Measurements from ENCODE around the gene PSTPIP1.
A peak's percentile ranks its signal among the peaks of the same experiment; 100 is the strongest.

PSTPIP1 gene

GRCh38 chr15:76998663-76999285 is 3.8 kb downstream of the PSTPIP1 start:
- no peak for DNase-seq (ENCODE audit: low read depth)
- TF ChIP-seq CTCF (IDR thresholded peaks at IDR 0.05; ENCODE audit: control insufficient read depth, extremely low read depth, insufficient read depth), result no peak
- no peak overlapping the region for H3K4me3 ChIP-seq (ENCODE audit: low read depth, low read length)

DNA sequence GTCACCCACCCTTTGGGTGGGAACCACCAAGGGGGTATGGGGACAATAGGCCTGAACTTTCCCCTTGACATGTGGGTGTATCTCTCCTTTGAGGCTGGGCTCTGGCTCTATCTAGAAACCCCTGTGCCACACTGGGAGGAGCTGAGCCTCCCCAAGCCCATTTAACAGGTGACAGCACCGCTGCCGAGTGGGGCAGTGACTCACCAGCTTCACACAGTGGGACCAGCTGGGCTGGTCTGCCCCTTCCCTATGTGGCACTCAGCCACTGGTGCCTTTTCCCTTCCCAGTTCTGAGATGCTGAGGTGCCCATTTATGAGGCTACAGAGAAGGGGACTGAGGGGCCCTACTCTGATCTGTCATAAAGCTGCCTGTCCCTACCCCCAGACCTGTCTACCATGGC is 5.1 kb downstream of the PSTPIP1 start:
- H3K4me3 ChIP-seq (ENCODE audit: low read depth, low read length), result no peak overlapping the region
- no peak for TF ChIP-seq CTCF (IDR thresholded peaks at IDR 0.05; ENCODE audit: control insufficient read depth, extremely low read depth, insufficient read depth)
- no peak for DNase-seq (ENCODE audit: low read depth)

- TF ChIP-seq CTCF (IDR thresholded peaks at IDR 0.05; ENCODE audit: control insufficient read depth, extremely low read depth, insufficient read depth), result no peak
- H3K4me3 ChIP-seq (ENCODE audit: low read depth, low read length), result no peak overlapping the region
- DNase-seq (ENCODE audit: low read depth), result peak; percentile 35
Observed at GRCh38 chr15:77001351-77001750, 6.4 kb downstream of the PSTPIP1 start.

DNA sequence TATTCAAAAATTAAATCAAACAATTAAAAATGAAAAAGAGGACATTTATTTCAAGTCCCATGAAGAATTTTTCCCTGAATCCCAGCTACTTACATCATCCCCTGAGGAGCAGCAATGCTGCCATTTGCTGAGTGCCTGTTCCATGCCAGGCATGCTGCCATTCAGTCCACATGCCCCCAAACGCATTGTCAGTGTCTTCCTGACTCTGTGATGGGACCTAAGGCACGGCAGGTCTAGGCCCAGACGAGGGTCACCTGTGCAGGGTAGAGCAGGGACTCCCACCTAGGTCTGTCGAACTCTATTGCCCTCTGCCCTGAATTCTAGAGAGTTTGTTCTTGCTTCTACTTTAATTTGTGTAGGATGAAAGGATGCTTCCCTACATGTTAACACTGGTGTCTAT is 7.0 kb downstream of the PSTPIP1 start:
- TF ChIP-seq CTCF (IDR thresholded peaks at IDR 0.05; ENCODE audit: control insufficient read depth, extremely low read depth, insufficient read depth), result no peak
- DNase-seq (ENCODE audit: low read depth), result no peak
- no peak overlapping the region for H3K4me3 ChIP-seq (ENCODE audit: low read depth, low read length)

DNA sequence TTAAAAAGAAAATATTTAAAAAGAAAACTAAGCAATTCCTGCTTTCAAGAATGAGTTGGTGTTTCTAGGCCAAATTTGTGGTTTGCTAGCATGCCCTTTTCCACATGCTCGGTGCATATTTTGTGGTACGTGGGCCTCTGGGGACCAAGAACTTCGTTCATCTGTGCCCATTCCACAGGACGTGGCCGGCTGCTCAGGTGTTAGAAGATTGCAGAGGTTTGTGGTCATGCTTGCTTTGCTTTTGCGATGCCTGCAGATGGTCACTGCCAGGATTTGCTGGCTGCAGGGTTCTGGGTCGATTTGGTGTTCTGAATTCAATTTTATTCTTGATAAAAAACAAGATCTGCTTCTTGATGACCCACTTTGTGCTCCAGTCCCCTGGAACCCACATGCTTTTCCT is 7.5 kb downstream of the PSTPIP1 start:
- H3K4me3 ChIP-seq (ENCODE audit: low read depth, low read length), result no peak overlapping the region
- TF ChIP-seq CTCF (IDR thresholded peaks at IDR 0.05; ENCODE audit: control insufficient read depth, extremely low read depth, insufficient read depth), result no peak
- DNase-seq (ENCODE audit: low read depth), result no peak

GRCh38 chr15:77002954-77003912 is 8.3 kb downstream of the PSTPIP1 start:
- DNase-seq (ENCODE audit: low read depth), result no peak
- no peak overlapping the region for H3K4me3 ChIP-seq (ENCODE audit: low read depth, low read length)
- no peak for TF ChIP-seq CTCF (IDR thresholded peaks at IDR 0.05; ENCODE audit: control insufficient read depth, extremely low read depth, insufficient read depth)

Measured in LNCaP clone FGC (cell line).